Mesodermal cell (in vitro differentiated cells): ENCODE data around the gene NUDC.

Experiments used
- H3K27ac ChIP-seq: 2 replicates; pipeline ENCODE4 v1.7.0; 2013; ENCODE audit warnings: mild to moderate bottlenecking, low read depth, low read length, moderate library complexity; ENCODE audit not compliant: severe bottlenecking
- H3K36me3 ChIP-seq: 2 replicates; pipeline ENCODE4 v1.7.1; 2013; ENCODE audit warnings: mild to moderate bottlenecking, low read length, moderate library complexity; ENCODE audit not compliant: control insufficient read depth, insufficient read depth
- H3K4me1 ChIP-seq: one replicate; pipeline ENCODE4 v1.7.1; 2013; ENCODE audit warnings: mild to moderate bottlenecking, low read length; ENCODE audit not compliant: insufficient read depth, control insufficient read depth, poor library complexity, severe bottlenecking
- H3K4me3 ChIP-seq: 2 replicates; pipeline ENCODE4 v1.7.0; 2013; ENCODE audit warnings: low read length, control low read depth, mild to moderate bottlenecking; ENCODE audit not compliant: insufficient read depth, poor library complexity, severe bottlenecking; ENCODE audit errors: extremely low read depth
- H3K9me3 ChIP-seq: 2 replicates; pipeline ENCODE4 v1.7.1; 2013; ENCODE audit warnings: mild to moderate bottlenecking, low read length, moderate library complexity; ENCODE audit not compliant: control insufficient read depth
- WGBS, 2 experiments: methylation state at CpG; one replicate each; pipeline ENCODE4 v1.1.5; 2013; ENCODE audit warnings: missing lambda C conversion rate in 2 of 2; ENCODE audit not compliant: insufficient coverage in 2 of 2; 5-methylcytosine and 5-hydroxymethylcytosine counted together

Gene NUDC

DNA sequence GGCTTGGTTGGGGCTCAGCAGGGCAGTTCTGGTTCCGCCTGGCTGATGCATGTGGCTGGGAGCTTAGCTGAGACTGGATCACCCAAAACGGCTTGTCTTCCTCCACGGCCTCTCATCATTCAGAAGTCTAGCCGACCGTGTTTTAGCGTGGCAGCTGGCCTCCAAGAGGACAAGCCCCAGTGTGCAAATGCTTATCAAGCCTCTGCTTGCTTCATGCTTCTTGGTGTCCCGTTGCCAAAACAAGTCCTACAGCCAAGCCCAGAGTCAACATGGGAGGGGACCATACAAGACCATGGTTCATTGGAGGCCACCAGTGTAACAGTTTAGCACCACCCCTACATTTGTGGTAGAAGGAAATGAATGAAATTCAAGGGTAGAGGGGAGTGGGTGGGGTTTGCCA, 49.3 kb downstream of the NUDC start:
- Histone ChIP-seq H3K27ac (no peak overlapping the region), H3K36me3 (no peaks in the 10 kb centered on the region), H3K4me1 (no peaks in the 10 kb centered on the region), H3K4me3 (no peak overlapping the region), H3K9me3 (no peaks in the 10 kb centered on the region)
- 89 to 92% methylated on average over 6 to 7 of the region's 7 CpGs for WGBS, 2 experiments

DNA sequence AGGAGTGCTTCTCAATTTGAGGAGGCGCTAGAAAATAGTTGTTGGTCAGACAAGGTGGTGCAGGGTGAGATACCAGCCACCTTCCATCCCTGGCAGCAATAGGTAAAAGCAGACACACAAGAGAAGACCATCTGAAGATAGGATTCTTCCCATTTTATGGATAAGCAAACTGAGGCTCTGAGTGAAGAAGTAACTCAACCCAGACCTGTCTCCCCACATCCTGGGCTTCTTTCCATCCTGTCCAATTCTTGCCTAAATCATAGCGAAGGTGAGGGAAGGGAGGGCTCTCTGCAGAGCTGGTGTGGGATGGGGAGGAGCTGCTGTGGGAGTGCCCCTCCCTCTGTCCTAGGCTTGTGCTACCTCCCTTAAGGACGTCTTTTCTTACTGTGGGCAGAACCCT, 50.0 kb downstream of the NUDC start:
- H3K9me3 ChIP-seq = no peaks in the 10 kb centered on the region
- no peaks in the 10 kb centered on the region for H3K4me1 ChIP-seq
- no peaks in the 10 kb centered on the region for H3K36me3 ChIP-seq
- no peak overlapping the region for H3K4me3 ChIP-seq
- 86 to 100% methylated on average over 1 of the region's 3 CpGs for WGBS, 2 experiments
- no peak overlapping the region for H3K27ac ChIP-seq

- Histone ChIP-seq H3K4me3 (no peak overlapping the region), H3K36me3 (no peaks in the 10 kb centered on the region), H3K4me1 (no peaks in the 10 kb centered on the region), H3K9me3 (no peaks in the 10 kb centered on the region), H3K27ac (no peak overlapping the region)
- 70 to 75% methylated on average over 5 to 6 of the region's 6 CpGs for WGBS, 2 experiments
These were observed 50.8 kb downstream of the NUDC start for GRCh38 chr1:26972390-26972789.

GRCh38 chr1:26972821-26973220, 51.3 kb downstream of the NUDC start:
- Histone ChIP-seq H3K4me1 (no peaks in the 10 kb centered on the region), H3K27ac (no peak overlapping the region), H3K9me3 (no peaks in the 10 kb centered on the region), H3K4me3 (no peak overlapping the region), H3K36me3 (no peaks in the 10 kb centered on the region)
- WGBS, 2 experiments = 79 to 97% methylated on average over 3 to 4 of the region's 4 CpGs

DNA sequence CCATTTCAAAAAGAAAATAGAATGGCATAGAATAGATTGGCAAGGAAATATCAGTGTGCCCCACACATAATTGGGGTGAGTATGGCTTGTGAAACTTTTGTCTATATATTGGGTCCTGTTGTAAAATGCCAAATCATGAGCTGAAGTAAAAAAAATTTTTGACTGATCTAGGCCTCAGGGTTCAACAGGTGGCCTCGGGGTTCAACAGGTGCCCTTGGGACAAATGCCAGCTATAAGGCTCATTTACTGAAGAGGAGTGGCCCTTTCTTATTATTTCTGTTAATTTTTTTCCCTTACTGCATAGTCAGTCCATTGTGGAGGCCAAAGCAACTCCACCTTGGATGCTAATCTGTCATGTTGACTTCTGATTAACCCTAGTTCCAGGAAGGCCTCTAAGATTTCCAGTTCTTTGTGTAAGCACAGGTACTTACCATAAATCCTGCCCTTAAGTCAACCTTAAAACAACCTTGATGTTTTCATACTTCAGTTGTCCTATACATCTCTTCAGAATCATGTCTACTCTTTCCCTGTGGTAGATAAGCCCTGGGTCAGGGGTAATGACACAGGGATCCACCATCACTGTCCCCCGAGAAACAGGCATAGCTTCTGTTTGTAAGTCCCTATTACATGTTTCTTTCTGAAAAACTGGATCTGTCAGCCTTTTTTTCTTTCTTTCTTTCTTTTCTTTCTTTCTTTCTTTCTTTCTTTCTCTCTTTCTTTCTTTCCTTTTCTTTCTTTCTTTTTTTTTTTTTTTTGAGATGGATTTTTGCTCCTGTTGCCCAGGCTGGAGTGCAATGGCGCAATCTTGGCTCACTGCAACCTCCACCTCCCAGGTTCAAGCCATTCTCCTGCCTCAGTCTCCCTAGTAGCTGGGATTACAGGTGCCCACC, 55.3 kb downstream of the NUDC start:
- WGBS, 2 experiments = 76 to 86% methylated on average over 2 of the region's 3 CpGs
- Histone ChIP-seq H3K4me1 (no peaks in the 10 kb centered on the region), H3K27ac (no peak overlapping the region), H3K4me3 (no peak overlapping the region), H3K36me3 (no peaks in the 10 kb centered on the region), H3K9me3 (no peaks in the 10 kb centered on the region)

DNA sequence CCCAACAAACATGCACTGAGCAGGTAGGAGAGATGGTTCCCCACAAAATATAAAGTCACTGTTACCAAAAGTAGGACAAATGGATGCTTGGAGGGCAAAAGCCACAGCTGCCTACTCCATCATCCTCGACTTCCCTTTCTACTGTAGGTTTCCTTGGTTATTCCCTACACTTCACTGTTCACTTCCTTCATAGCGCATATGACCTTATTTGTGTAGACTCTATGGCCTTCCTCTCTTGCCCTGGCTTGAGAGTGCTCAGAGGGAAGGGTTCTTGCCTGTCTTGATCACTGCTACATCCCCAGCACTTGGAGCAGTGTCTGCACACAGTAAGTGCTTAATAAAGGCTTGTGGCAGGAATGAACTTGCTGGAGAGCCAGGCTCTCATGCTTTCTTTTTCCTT, 57.4 kb downstream of the NUDC start:
- Histone ChIP-seq H3K36me3 (no peaks in the 10 kb centered on the region), H3K4me1 (no peaks in the 10 kb centered on the region)
- WGBS, 2 experiments = 100% methylated on average over 1 of the region's 2 CpGs; no CpG with 5 or more reads in 1 of the 2 experiments

DNA sequence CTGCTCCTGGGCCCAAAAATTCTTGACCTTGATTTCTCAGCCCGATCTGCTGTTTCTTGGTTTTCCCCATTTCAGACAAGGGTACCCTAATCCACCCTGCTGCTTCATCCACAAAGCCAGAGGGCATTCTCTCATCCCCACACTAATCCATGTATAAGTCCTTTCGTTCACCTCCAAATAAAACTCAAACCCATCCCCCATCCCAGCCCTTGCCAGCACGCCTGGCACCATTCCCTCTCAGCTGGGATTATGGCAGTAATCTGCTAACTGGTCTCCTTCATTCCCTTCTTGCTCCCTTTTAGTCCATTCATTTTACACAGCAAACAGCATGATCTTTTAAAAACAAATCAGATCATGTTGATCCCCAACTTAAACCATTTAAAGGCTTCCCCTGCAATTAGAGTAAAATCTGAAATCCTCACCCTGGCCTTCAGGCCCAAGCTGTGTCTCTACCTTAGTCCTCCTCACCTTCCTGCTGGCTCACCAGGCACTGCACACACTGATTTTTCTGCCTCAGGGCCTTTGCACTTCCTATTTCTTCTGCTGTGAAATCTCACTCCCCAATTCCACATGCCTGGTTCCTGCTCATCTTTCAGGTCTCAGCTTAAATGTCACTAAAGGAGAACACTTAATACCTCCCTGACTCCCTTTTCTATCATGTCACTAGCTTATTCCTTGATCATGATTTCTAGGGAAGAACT, 59.8 kb downstream of the NUDC start:
- 90 to 91% methylated on average over 3 of the region's 3 CpGs for WGBS, 2 experiments
- no peaks in the 10 kb centered on the region for H3K9me3 ChIP-seq
- H3K4me3 ChIP-seq = no peak overlapping the region
- no peaks in the 10 kb centered on the region for H3K4me1 ChIP-seq
- H3K27ac ChIP-seq = no peak overlapping the region
- H3K36me3 ChIP-seq = no peaks in the 10 kb centered on the region

More for the DNA sequence above, 57.4 kb downstream of the NUDC start:
- no peaks in the 10 kb centered on the region for H3K9me3 ChIP-seq
- no peak overlapping the region for H3K27ac ChIP-seq
- H3K4me3 ChIP-seq = no peak overlapping the region

DNA sequence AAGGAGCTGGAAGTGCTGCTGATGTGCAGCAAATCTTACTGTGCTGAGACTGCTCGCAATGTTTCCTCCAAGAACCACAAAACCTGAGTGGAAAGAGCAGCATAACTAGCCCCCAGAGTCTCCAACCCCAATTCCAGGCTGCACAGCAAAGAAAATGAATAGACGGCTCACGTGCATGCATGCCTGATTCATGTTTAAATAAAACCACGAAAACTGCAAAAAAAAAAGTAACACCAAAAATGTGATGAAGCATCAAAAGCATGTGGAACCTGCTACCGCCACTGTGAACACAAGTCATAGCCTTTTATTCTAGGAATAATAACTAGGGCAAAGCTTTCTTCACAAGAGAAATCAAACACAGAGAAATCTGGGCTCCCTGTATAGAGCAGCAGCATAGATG, 62.3 kb downstream of the NUDC start:
- Histone ChIP-seq H3K4me3 (no peak overlapping the region), H3K36me3 (no peaks in the 10 kb centered on the region), H3K9me3 (no peaks in the 10 kb centered on the region), H3K4me1 (no peaks in the 10 kb centered on the region), H3K27ac (no peak overlapping the region)
- WGBS, 2 experiments = 88 to 93% methylated on average over 4 to 5 of the region's 5 CpGs

DNA sequence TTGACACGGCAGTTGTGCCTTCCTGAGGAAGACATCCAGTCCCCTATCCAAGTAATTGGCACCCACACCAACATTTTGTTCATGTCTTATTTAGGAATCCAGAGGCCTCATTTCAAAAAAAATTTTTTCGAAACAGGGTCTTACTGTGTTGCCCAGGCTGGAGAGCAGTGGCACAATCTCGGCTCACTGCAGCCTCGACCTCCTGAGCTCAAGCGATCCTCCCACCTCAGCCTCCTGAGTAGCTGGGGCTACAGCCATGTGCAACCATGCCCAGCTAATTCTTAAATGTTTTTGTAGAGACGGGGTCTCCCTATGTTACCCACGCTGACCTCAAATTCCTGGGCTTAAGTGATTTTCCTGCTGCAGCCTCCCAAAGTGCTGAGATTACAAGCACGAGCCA, 62.7 kb downstream of the NUDC start:
- Histone ChIP-seq H3K27ac (no peak overlapping the region), H3K4me1 (no peaks in the 10 kb centered on the region), H3K4me3 (no peak overlapping the region), H3K9me3 (no peaks in the 10 kb centered on the region), H3K36me3 (no peaks in the 10 kb centered on the region)
- 89 to 96% methylated on average over 7 of the region's 8 CpGs for WGBS, 2 experiments

DNA sequence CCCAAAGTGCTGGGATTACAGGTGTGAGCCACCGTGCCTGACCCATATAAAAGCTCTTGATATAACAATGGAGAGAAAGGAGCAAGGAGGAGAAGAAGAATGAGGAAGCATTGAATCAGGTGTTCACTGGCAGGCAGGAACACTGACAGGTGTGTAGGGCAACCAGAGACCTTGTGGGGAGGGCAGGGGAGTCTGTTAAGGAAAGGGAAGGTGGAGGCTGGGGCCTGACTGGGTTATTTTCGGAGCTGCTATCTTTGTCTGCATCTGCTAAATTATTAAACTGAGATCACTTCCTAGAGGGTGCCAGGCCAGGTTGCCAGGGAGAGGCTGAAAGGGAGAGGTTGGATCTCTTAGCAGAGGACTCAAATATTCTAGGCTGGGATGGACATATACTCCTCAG, 65.1 kb downstream of the NUDC start:
- Histone ChIP-seq H3K4me1 (peaks cover 9% of the 10 kb centered on the region), H3K9me3 (no peaks in the 10 kb centered on the region), H3K36me3 (no peaks in the 10 kb centered on the region), H3K27ac (no peak overlapping the region), H3K4me3 (no peak overlapping the region)
- WGBS, 2 experiments = 100% methylated on average over 1 to 2 of the region's 2 CpGs
